SU-DHL-6 (cell line): ENCODE results near the gene AREL1.

Experiments
- H2AFZ ChIP-seq: fragments of 200-600 bp; sonication (generic); 2 replicates; pipeline ENCODE4 v1.6.1; 2014; ENCODE audit warnings: low read depth, mild to moderate bottlenecking, moderate library complexity, mixed read lengths, antibody characterized with exemption, low read length; ENCODE audit not compliant: severe bottlenecking
- H3F3A ChIP-seq: fragments of 200-600 bp; shearing (Covaris generic); 2 replicates; pipeline ENCODE4 v1.6.0; 2016; ENCODE audit warnings: antibody characterized with exemption, mild to moderate bottlenecking; ENCODE audit not compliant: insufficient read depth
- H3K27ac ChIP-seq: fragments of 200-600 bp; sonication (generic); 2 replicates; pipeline ENCODE4 v1.5.1; 2016; ENCODE audit warnings: low read depth, mild to moderate bottlenecking, low read length, moderate library complexity, mixed read lengths
- H3K27me3 ChIP-seq: fragments of 200-600 bp; sonication (generic), shearing (Covaris generic); 2 replicates; pipeline ENCODE4 v1.6.0; 2014; ENCODE audit warnings: mild to moderate bottlenecking, low read length
- H3K36me3 ChIP-seq: fragments of 200-600 bp; sonication (generic); 2 replicates; pipeline ENCODE4 v1.6.1; 2014; ENCODE audit warnings: mild to moderate bottlenecking, low read length, mixed read lengths
- H3K4me2 ChIP-seq: fragments of 300-600, 200-600 bp; shearing (Covaris generic), sonication (generic); 2 replicates; pipeline ENCODE4 v1.6.0; 2014; ENCODE audit warnings: low read length, low read depth, mild to moderate bottlenecking; ENCODE audit not compliant: poor library complexity, severe bottlenecking
- H3K4me3 ChIP-seq: fragments of 200-600 bp; sonication (generic); 2 replicates; pipeline ENCODE4 v1.5.1; 2014; ENCODE audit warnings: antibody characterized with exemption, low read length, mild to moderate bottlenecking, mixed read lengths; ENCODE audit not compliant: insufficient read depth, poor library complexity, severe bottlenecking
- H3K79me2 ChIP-seq: fragments of 200-600 bp; sonication (generic); 2 replicates; pipeline ENCODE4 v1.6.1; 2014; ENCODE audit warnings: mild to moderate bottlenecking, low read length, moderate library complexity; ENCODE audit not compliant: insufficient read depth
- H3K9ac ChIP-seq: fragments of 200-600 bp; sonication (generic); 2 replicates; pipeline ENCODE4 v1.7.0; 2014; ENCODE audit warnings: mild to moderate bottlenecking, low read length
- H3K9me2 ChIP-seq: fragments of 200-600 bp; sonication (generic); replicated peaks from 2 replicates; pipeline ENCODE4 v1.6.1; 2014; ENCODE audit warnings: low read length; ENCODE audit not compliant: insufficient read depth
- H3K9me3 ChIP-seq: fragments of 200-600 bp; sonication (generic); 2 replicates; pipeline ENCODE4 v1.6.1; 2014; ENCODE audit warnings: low read length, mixed read lengths; ENCODE audit not compliant: insufficient read depth
- H4K20me1 ChIP-seq: fragments of 200-600 bp; sonication (generic); 2 replicates; pipeline ENCODE4 v1.6.1; 2014; ENCODE audit warnings: low read depth, mild to moderate bottlenecking, antibody characterized with exemption, low read length, moderate library complexity, mixed read lengths
- CTCF ChIP-seq: fragments of 200-600 bp; sonication (generic); IDR thresholded peaks from one replicate; pipeline ENCODE4 v1.5.1; 2017; ENCODE audit warnings: antibody characterized with exemption, mild to moderate bottlenecking, low read length, moderate library complexity; ENCODE audit not compliant: insufficient read depth, poor library complexity, severe bottlenecking
- EZH2phosphoT487 ChIP-seq: fragments of 200-600 bp; sonication (generic), shearing (Covaris generic); conservative IDR thresholded peaks from 2 replicates; pipeline ENCODE4 v1.6.1; 2018; ENCODE audit warnings: mild to moderate bottlenecking, antibody characterized with exemption, low read length, moderate library complexity, mixed read lengths

Gene AREL1

GRCh38 chr14:74669256-74669655, 43.6 kb downstream of the AREL1 start:
- Histone ChIP-seq H3K27me3 (no peaks in the 10 kb centered on the region), H3K36me3 (peaks cover 35% of the 10 kb centered on the region), H3F3A (no peaks in the 10 kb centered on the region), H3K79me2 (no peaks in the 10 kb centered on the region), H3K9ac (no peak overlapping the region), H4K20me1 (no peaks in the 10 kb centered on the region), H3K27ac (no peak overlapping the region), H3K9me3 (no peaks in the 10 kb centered on the region), H2AFZ (no peak overlapping the region), H3K4me3 (no peak overlapping the region), H3K4me2 (no peak overlapping the region), H3K9me2 (no peaks in the 10 kb centered on the region)
- TF ChIP-seq EZH2phosphoT487 (no peak), CTCF (no peak)

- Histone ChIP-seq H4K20me1 (no peaks in the 10 kb centered on the region), H3K9me3 (no peaks in the 10 kb centered on the region), H2AFZ (no peak overlapping the region), H3K27ac (no peak overlapping the region), H3K79me2 (no peaks in the 10 kb centered on the region), H3K9me2 (no peaks in the 10 kb centered on the region), H3K4me2 (no peak overlapping the region), H3F3A (no peaks in the 10 kb centered on the region), H3K9ac (no peak overlapping the region), H3K4me3 (no peak overlapping the region), H3K27me3 (no peaks in the 10 kb centered on the region), H3K36me3 (peaks cover 37% of the 10 kb centered on the region)
- TF ChIP-seq CTCF (no peak), EZH2phosphoT487 (no peak)
Observed at GRCh38 chr14:74667758-74668157, 45.1 kb downstream of the AREL1 start.

GRCh38 chr14:74664717-74665116, 48.2 kb downstream of the AREL1 start:
- Histone ChIP-seq H3K79me2 (no peaks in the 10 kb centered on the region), H3K27me3 (no peaks in the 10 kb centered on the region), H4K20me1 (no peaks in the 10 kb centered on the region), H2AFZ (no peak overlapping the region), H3K9me2 (no peaks in the 10 kb centered on the region), H3K9me3 (no peaks in the 10 kb centered on the region), H3K36me3 (peaks cover 22% of the 10 kb centered on the region; the same call in 1 of the 2 replicates), H3K4me3 (no peak overlapping the region), H3K9ac (no peak overlapping the region), H3K4me2 (no peak overlapping the region), H3K27ac (no peak overlapping the region), H3F3A (no peaks in the 10 kb centered on the region)
- TF ChIP-seq CTCF (no peak), EZH2phosphoT487 (no peak)
